ENCODE measurements around the gene MDGA2. TPM values are rescaled to one million over a fixed set of nuclear protein-coding genes. Genes with fewer than 3 reads are reported as not detected.
A peak's percentile ranks its signal among the peaks of the same experiment; 100 is the strongest.

MDGA2 gene
- total and polyA plus RNA-seq, 2 of the 13 experiments (the other 11 are each of a cell fraction or from before 2014, with no cell fraction given) = not detected

DNA sequence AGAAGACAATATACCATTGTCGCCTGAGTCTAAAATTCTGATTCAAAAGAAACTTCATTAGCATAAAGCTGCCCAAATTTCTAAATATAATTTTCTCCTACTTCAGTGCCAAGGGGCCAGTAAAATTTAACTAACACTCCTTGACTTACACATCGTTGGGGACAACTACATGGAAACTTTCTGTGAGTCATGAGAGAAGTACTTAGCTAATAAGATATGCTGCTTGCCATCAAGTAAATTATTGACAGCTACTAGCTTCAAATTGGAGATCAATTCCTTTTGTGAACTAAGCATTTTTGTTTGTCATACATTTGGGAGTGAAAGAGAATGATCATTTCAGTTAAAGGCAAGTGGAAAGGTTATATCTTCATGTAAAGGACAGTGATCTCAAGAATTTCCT, 373.3 kb downstream of the MDGA2 start:
- in situ Hi-C loops (cut with HindIII; ENCODE audit: extremely low pct_ligation_motif_present, low pct_unique_long_range_greater_than_20kb) = no loop called here
- no peak overlapping the region for H3K27ac ChIP-seq (ENCODE audit: extremely low read length, insufficient read depth, low read length)
- no peaks in the 10 kb centered on the region for H4K20me1 ChIP-seq (ENCODE audit: insufficient read depth, low read length)
- WGBS (ENCODE audit: low lambda C conversion rate) = 4% methylated on average over 2 of the region's 2 CpGs
- no peak for FAIRE-seq
- H2AFZ ChIP-seq (ENCODE audit: low read length) = no peak overlapping the region
- no peak overlapping the region for H3K4me2 ChIP-seq (ENCODE audit: low read depth, low read length)
- no peak for ATAC-seq
- CTCF ChIA-PET (ENCODE audit: low intra/inter-chr PET ratio, low total read pairs) = no interaction called here
- POLR2A ChIA-PET = no interaction called here
- TF ChIP-seq ZNF547 (CRISPR knock-in tag; IDR thresholded peaks at IDR 0.05) (no peak), ZNF136 (CRISPR knock-in tag; IDR thresholded peaks at IDR 0.05; ENCODE audit: low read depth) (no peak)
- DNase-seq (ENCODE audit: low spot score) = no peak
- intact Hi-C loops (cut with micrococcal nuclease; ENCODE audit: unreplicated experiment) = no loop called here
- no peak overlapping the region for H3K9ac ChIP-seq (ENCODE audit: insufficient read depth, low read depth, low read length)
- H3K27me3 ChIP-seq (ENCODE audit: control insufficient read depth in 1 of 2, insufficient read depth in 2 of 2, low read length in 2 of 2) = no peaks in the 10 kb centered on the region; a peak in 1 of 5 replicates
- no TSS peak for BruUV-seq (replicated peaks)
- H3K36me3 ChIP-seq (replicated peaks in 1 of 2; ENCODE audit: control insufficient read depth in 1 of 2, insufficient read depth in 2 of 2, low read length in 2 of 2) = no peaks in the 10 kb centered on the region
- H3K4me3 ChIP-seq (replicated peaks in 1 of 3; ENCODE audit: insufficient read depth in 1 of 3, low read depth in 2 of 3, low read length in 3 of 3) = no peak overlapping the region
- no peaks in the 10 kb centered on the region for H3K4me1 ChIP-seq (ENCODE audit: insufficient read depth, low read length)
- no peaks in the 10 kb centered on the region for H3K79me2 ChIP-seq (ENCODE audit: insufficient read depth, low read length)
- H3K9me3 ChIP-seq (ENCODE audit: low read length) = no peaks in the 10 kb centered on the region

DNA sequence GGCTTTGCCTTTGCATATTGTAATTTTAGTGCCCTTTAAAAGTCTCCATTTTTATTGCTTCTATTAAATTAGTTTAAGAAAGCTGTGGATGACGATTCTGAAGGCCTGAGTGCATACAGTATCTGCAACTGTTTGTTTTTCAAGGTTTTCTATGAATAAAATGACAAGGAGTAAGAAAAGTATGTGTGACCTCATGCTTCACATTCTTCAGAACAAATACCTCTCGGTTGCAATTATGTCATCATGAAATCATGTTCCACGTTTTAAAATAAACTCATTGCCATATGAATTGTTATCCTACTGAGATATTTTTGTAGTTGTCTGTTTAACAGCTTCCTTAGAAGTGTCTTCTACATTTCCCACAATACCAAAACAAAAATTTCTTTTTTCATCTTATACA, 374.6 kb downstream of the MDGA2 start:
- BruUV-seq (replicated peaks) = no TSS peak
- intact Hi-C loops (cut with micrococcal nuclease; ENCODE audit: unreplicated experiment) (no loop called here), in situ Hi-C loops (cut with HindIII; ENCODE audit: extremely low pct_ligation_motif_present, low pct_unique_long_range_greater_than_20kb) (no loop called here)
- Histone ChIP-seq H3K4me3 (replicated peaks in 1 of 3; ENCODE audit: insufficient read depth in 1 of 3, low read depth in 2 of 3, low read length in 3 of 3) (no peak overlapping the region), H3K27ac (ENCODE audit: extremely low read length, insufficient read depth, low read length) (no peak overlapping the region), H4K20me1 (ENCODE audit: insufficient read depth, low read length) (no peaks in the 10 kb centered on the region), H3K4me2 (ENCODE audit: low read depth, low read length) (no peak overlapping the region), H3K79me2 (ENCODE audit: insufficient read depth, low read length) (no peaks in the 10 kb centered on the region), H3K36me3 (replicated peaks in 1 of 2; ENCODE audit: control insufficient read depth in 1 of 2, insufficient read depth in 2 of 2, low read length in 2 of 2) (no peaks in the 10 kb centered on the region), H3K4me1 (ENCODE audit: insufficient read depth, low read length) (no peaks in the 10 kb centered on the region), H3K27me3 (ENCODE audit: control insufficient read depth in 1 of 2, insufficient read depth in 2 of 2, low read length in 2 of 2) (no peaks in the 10 kb centered on the region; a peak in 1 of 5 replicates), H2AFZ (ENCODE audit: low read length) (no peak overlapping the region), H3K9ac (ENCODE audit: insufficient read depth, low read depth, low read length) (no peak overlapping the region), H3K9me3 (ENCODE audit: low read length) (no peaks in the 10 kb centered on the region)
- FAIRE-seq (no peak), ATAC-seq (no peak), DNase-seq (ENCODE audit: low spot score) (no peak)
- TF ChIP-seq SUZ12 (IDR thresholded peaks at IDR 0.05; ENCODE audit: low read depth, low read length) = no peak
- TF ChIP-seq CREB1 (IDR thresholded peaks at IDR 0.05) = 0 out of 2 replicates have a peak, but pooled peaks have one; percentile 27
- no peak for TF ChIP-seq CREB1 (CRISPR knock-in tag; IDR thresholded peaks at IDR 0.05)
- TF ChIP-seq ATF7 (IDR thresholded peaks at IDR 0.05) = peak; percentile 13; the same call in 1 of the 2 replicates
- TF ChIP-seq ATF7 (CRISPR knock-in tag; IDR thresholded peaks at IDR 0.05) = no peak
- TF ChIP-seq ZNF24 (IDR thresholded peaks at IDR 0.05) = no peak
- 3% methylated on average over 3 of the region's 3 CpGs for WGBS (ENCODE audit: low lambda C conversion rate)
- CTCF ChIA-PET (ENCODE audit: low intra/inter-chr PET ratio, low total read pairs) = no interaction called here
- POLR2A ChIA-PET = no interaction called here

Measured in HepG2 (cell line).